RCC 7860 (cell line): ENCODE results near the gene GAL3ST2.
"Not testable (repeated sequence)": the region's sequence is repeated elsewhere in the genome, so short reads cannot be mapped to it uniquely, and the experiment has no call there.

Experiments
- DNase-seq: peaks from one replicate; pipeline ENCODE4 v3.0.0-alpha.2; 2015; ENCODE audit warnings: low spot score
- FAIRE-seq: peaks from 2 replicates; lab custom pipeline; 2012; peaks lifted over from hg19 to GRCh38; lab: Jason Lieb, UNC

GAL3ST2 gene

DNA sequence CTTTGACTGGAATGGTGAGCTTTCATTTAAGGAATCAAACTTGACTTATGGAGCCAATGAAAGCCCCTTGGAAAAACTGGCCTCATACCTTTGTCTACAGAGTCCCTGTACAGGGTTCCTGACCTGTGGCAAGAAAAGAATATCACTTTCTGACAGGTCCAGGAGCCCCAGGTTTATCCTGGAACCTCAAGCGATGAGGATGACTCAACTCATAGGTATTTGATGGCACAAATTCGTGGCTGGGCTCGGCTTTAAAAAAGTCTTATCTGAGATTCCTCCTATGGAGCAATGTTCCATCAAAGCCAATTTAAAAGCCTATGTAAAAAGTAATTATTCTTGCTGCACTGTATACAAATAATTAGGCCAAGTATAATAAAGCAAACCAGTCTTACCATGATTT, 14.8 kb downstream of the GAL3ST2 start:
- peak; percentile 85 for FAIRE-seq
- peak; percentile 33 for DNase-seq

GRCh38 chr2:241793385-241793784, 16.8 kb downstream of the GAL3ST2 start:
- FAIRE-seq (no peak), DNase-seq (no peak)

- DNase-seq (no peak), FAIRE-seq (no peak)
These were observed 17.7 kb downstream of the GAL3ST2 start for GRCh38 chr2:241794250-241794823.

- DNase-seq = no peak
- no peak for FAIRE-seq
These were observed 18.7 kb downstream of the GAL3ST2 start for GRCh38 chr2:241795021-241795999.

DNA sequence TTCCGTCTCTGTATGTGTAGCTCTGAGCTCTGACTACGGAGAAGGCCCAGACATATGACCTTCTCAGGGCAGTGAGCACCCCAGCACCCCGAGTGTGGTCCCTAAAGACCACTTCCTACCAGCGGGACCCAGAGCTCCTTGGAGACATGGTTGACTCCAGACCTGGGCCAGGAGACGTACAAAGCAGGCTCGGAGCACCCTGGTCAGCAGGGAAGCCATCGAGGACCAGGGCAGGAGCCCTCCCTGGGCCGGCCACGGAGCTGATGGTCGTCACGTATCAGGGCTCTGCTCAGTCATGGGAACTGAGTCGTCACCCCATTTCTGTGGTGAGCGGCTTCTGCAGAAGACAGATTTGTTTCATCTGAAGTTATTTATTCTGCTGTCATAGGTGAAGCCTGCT, 19.6 kb downstream of the GAL3ST2 start:
- FAIRE-seq (no peak), DNase-seq (no peak)

DNA sequence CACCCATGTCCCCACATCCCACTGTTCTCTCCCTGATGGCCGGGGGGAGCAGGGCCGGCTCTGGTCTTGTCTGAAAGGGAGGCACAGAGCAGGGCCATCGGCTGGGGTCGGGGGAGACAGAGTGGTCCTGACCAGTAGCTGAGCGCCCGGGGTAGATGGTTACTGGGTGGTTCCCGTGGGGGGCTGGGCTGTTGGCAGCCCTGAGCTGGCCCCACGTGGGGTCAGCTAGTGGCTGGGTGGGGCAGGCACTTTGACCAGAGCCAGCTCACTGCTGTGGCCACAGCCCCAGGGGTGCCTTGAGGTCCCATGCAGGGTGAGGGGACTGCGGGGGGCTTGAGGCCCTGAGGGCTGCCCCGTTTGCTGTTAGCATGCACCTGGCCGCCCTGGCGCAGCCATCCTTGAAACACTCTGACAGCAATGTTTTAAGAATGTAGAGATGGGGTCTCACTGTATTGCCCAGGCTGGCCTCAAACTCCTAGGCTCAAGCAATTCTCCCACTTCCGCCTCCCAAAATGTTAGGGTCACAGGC, 20.1 kb downstream of the GAL3ST2 start:
- FAIRE-seq (no peak), DNase-seq (no peak)

DNA sequence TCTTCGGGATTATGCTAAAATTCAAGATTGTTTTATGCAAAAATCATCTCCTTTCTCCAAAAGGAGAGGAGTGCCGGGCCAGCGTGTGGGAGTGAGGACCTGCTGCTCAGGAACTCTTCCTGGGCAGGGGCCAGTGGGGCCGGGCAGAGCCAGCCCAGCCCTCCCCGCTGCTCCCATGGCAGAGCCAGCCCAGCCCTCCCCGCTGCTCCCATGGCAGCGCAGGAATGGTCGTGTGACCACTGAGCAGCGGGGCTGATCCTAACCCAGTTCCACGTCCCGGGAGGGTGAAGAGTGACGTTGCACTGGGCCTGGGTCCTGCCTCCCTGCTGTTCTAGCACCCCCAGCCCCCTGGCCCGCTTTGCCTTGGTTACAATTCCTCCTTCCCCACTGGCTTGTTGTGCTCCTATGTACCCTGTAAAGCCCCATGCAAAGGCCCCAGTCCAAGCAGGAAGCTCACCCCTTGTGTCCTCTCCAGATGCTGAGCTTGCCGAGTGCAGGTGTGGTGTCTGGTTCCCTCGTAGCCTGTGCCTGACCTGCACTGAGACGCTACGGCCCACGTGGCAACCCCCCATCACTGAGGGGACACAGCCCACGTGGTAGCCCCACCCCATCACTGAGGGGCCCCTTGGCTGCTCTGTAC, 20.9 kb downstream of the GAL3ST2 start:
- no peak for FAIRE-seq
- DNase-seq = no peak

- FAIRE-seq (no peak), DNase-seq (no peak)
These were observed 21.5 kb downstream of the GAL3ST2 start for GRCh38 chr2:241798081-241798630.

- FAIRE-seq = no peak
- DNase-seq = no peak
These were observed 22.3 kb downstream of the GAL3ST2 start for GRCh38 chr2:241798631-241799521.

- FAIRE-seq = no peak
These were observed 23.0 kb downstream of the GAL3ST2 start for GRCh38 chr2:241799522-241800197.

DNA sequence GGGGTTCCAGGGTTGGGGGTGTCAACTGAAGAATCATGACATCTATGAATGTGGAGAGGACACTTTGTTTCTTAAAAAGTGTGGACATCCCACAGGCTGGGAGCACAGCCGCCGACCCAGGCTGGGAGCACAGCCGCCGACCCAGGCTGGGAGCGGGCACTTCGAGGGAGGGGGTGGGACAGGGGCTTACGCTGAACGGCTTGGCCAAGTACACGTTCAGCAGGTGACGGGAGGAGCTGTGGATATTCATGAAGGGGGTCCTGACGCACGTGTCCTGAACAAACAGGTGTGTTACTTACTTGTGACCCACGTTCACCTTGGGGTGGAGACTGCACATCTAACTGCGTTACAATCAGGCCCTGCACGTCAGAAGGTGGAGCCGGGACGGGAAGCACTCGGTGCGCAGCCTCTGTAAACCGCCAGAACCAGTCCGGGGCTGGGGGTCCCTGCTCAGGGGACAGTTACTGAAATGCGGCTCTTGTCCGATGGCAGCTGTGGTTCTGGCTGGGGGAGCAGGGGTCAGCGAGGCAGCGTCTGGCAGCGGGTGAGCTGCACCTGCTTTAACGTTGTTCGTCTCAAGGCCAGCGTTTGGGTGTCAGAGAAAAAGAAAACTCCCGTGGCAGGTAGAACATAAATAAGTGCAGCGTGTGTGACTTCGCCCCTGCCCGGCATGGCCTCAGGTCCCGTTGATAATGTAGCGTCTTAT, 23.7 kb downstream of the GAL3ST2 start:
- DNase-seq, FAIRE-seq: not testable (repeated sequence)

More at GRCh38 chr2:241799522-241800197, 23.0 kb downstream of the GAL3ST2 start:
- no peak for DNase-seq

DNA sequence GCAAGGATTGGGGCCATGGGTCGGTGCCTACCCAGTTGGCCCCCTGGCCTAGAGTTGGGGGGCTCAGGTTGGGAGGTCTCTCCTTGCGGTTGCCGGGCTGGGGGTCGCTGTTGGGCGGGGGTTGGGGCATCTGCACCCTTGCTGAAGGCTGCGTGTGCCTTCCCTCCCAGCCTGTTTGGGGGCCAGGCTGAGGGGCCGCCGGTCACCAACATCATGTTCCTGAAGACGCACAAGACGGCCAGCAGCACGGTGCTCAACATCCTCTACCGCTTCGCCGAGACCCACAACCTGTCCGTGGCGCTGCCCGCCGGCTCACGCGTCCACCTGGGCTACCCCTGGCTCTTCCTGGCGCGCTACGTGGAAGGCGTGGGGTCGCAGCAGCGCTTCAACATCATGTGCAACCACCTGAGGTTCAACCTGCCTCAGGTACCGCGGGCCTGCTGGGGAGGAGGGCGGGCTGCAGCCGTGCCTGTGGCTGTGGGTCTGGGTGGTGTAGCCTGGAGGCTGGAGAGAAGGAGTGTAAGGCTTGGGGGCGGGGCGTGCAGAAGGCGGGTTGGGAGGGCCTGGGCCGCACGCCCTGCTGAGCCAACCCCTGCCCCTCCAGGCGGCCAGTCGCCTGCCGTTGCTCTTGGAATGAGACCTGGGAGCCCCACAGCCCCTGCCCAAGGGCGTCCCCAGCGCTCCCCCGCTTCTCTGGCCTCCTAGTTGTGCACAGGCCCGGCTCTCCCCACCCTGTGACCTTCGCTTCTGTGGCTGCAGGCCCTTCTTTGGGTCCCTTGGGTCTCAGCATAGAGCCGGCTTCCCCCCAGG, 25.2 kb downstream of the GAL3ST2 start:
- FAIRE-seq (no peak), DNase-seq (no peak)

DNA sequence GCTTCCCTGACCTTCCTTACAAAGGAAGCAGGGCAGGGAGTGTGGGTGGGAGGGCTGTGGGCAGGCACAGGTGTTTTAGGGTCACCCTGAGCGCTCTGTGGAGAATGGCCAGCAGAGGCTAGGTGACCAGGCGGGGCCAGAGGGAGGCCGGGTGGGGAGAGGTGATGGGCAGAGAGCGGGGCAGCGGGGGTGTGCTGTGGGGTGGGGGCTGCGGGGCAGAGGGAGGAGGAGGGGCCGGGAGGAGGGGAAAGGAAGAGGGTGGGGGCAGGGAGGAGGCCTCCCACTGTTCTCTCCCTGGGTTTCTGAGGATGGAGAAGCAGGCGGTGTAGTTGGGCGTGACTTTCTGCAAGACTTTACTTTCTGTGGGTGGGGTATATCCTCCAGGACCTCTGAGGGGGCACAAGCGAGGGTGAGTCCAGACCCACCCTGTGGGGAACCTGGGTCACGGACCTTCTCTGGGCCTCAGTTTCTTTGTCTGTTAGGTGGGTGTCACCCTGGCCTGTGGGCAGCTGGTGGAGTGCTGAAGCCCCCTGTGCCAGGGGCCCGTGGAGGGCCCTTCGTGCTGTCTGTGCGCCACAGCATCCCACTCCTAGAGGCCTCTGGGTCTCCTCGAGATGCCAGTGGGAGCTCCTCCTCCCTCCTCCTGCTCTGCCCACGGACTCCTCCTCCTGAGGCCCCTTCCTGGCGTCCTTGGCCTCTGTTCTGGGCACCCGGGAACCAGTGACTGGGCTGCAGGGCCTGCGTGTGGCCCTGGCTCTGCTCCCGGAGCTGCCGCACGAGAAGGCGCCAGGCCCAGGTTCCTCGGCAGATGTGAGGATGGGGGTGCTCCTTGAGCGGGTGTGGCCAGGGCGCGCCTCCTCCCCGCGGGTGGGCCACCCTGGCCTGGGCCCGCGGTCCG, 26.0 kb downstream of the GAL3ST2 start:
- FAIRE-seq (no peak), DNase-seq (no peak)

DNA sequence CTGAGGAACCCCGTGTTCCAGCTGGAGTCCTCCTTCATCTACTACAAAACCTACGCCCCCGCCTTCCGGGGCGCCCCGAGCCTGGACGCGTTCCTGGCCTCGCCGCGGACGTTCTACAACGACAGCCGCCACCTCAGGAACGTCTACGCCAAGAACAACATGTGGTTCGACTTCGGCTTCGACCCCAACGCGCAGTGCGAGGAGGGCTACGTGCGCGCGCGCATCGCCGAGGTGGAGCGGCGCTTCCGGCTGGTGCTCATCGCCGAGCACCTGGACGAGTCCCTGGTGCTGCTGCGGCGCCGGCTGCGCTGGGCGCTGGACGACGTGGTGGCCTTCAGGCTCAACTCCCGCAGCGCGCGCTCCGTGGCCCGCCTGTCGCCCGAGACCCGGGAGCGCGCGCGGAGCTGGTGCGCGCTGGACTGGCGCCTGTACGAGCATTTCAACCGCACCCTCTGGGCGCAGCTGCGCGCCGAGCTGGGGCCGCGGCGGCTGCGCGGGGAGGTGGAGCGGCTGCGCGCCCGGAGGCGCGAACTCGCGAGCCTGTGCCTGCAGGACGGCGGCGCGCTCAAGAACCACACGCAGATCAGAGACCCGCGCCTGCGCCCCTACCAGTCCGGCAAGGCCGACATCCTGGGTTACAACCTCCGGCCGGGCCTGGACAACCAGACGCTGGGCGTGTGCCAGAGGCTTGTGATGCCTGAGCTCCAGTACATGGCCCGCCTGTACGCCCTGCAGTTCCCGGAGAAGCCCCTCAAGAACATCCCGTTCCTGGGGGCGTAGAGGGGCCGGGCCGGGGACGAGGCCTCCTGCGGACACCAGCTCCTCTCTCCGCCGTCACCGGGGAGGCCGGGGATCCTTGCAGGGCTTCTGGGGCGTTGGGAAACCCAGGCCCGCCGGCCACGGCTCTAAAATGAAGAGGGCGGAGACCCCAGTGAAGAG, 27.0 kb downstream of the GAL3ST2 start:
- no peak for DNase-seq
- no peak for FAIRE-seq

GRCh38 chr2:241804326-241805229, 28.0 kb downstream of the GAL3ST2 start:
- FAIRE-seq (no peak), DNase-seq (peak; percentile 82)
